OCI-LY1 (cell line): ENCODE data around the gene HOXC4.

ENCODE experiments used
- H2AFZ ChIP-seq: fragments of 200-600 bp; sonication (generic), shearing (Covaris generic); 2 replicates; pipeline ENCODE4 v1.6.0; 2014; ENCODE audit warnings: antibody characterized with exemption, mild to moderate bottlenecking, low read length
- H3F3A ChIP-seq: fragments of 200-600 bp; sonication (generic), shearing (Covaris generic); 2 replicates; pipeline ENCODE4 v1.6.0; 2014; ENCODE audit warnings: mild to moderate bottlenecking, antibody characterized with exemption, low read length, moderate library complexity; ENCODE audit not compliant: insufficient read depth
- H3K27ac ChIP-seq: fragments of 200-600 bp; sonication (generic); 2 replicates; pipeline ENCODE4 v1.5.1; 2014; ENCODE audit warnings: low read length, mixed run types, mild to moderate bottlenecking, low read depth; ENCODE audit not compliant: poor library complexity, severe bottlenecking
- H3K27me3 ChIP-seq: fragments of 200-600 bp; sonication (generic); 2 replicates; pipeline ENCODE4 v1.6.0; 2014; ENCODE audit warnings: antibody characterized with exemption, mild to moderate bottlenecking, low read length, moderate library complexity; ENCODE audit not compliant: insufficient read depth
- H3K36me3 ChIP-seq: fragments of 200-600 bp; sonication (generic); 2 replicates; pipeline ENCODE4 v1.6.1; 2014; ENCODE audit warnings: mild to moderate bottlenecking, antibody characterized with exemption, low read length, moderate library complexity, mixed read lengths; ENCODE audit not compliant: insufficient read depth
- H3K4me1 ChIP-seq: fragments of 200-600 bp; sonication (generic); 2 replicates; pipeline ENCODE4 v1.5.1; 2014; ENCODE audit warnings: mild to moderate bottlenecking, low read length, moderate library complexity; ENCODE audit not compliant: insufficient read depth, severe bottlenecking
- H3K4me2 ChIP-seq: fragments of 200-600 bp; sonication (generic), shearing (Covaris generic); 2 replicates; pipeline ENCODE4 v1.6.1; 2014; ENCODE audit warnings: low read length
- H3K4me3 ChIP-seq: fragments of 200-600 bp; sonication (generic); 2 replicates; pipeline ENCODE4 v1.5.1; 2014; ENCODE audit warnings: low read length, low read depth, mild to moderate bottlenecking, mixed read lengths; ENCODE audit not compliant: poor library complexity, severe bottlenecking
- H3K79me2 ChIP-seq: fragments of 200-600 bp; shearing (Covaris generic); 2 replicates; pipeline ENCODE4 v1.6.1; 2016; ENCODE audit warnings: mixed run types, low read length, mixed read lengths; ENCODE audit not compliant: insufficient read depth
- H3K9ac ChIP-seq: fragments of 200-600 bp; sonication (generic), shearing (Covaris generic); 2 replicates; pipeline ENCODE4 v1.6.1; 2014; ENCODE audit warnings: mild to moderate bottlenecking, low read length, mixed read lengths
- H3K9me2 ChIP-seq: fragments of 200-600 bp; sonication (generic), shearing (Covaris generic); 2 replicates; pipeline ENCODE4 v1.6.1; 2014; ENCODE audit warnings: low read depth, mild to moderate bottlenecking, low read length, mixed read lengths
- H3K9me3 ChIP-seq: fragments of 200-600 bp; shearing (Covaris generic); 2 replicates; pipeline ENCODE4 v1.6.1; 2014; ENCODE audit warnings: low read length, mixed read lengths
- H4K20me1 ChIP-seq: fragments of 200-600 bp; sonication (generic), shearing (Covaris generic); 2 replicates; pipeline ENCODE4 v1.6.0; 2016; ENCODE audit warnings: mild to moderate bottlenecking, low read length; ENCODE audit not compliant: insufficient read depth
- EZH2 ChIP-seq: fragments of 200-600 bp; sonication (generic), shearing (Covaris generic); IDR thresholded peaks from 2 replicates; pipeline ENCODE4 v1.8.0; 2017; ENCODE audit warnings: borderline replicate concordance, mixed run types, mild to moderate bottlenecking, antibody characterized with exemption, low read length, moderate library complexity, mixed read lengths
- TF ChIP-seq, protein P1 (sequence below): fragments of 200-600 bp; sonication (generic), shearing (Covaris generic); IDR thresholded peaks from 2 replicates; pipeline ENCODE4 v1.5.1; 2017; ENCODE audit warnings: mild to moderate bottlenecking, antibody characterized with exemption, low read length, moderate library complexity, mixed read lengths

Gene HOXC4

GRCh38 chr12:54060174-54060974 lies 6.7 kb downstream of the HOXC4 start:
- TF ChIP-seq, protein P1, sequence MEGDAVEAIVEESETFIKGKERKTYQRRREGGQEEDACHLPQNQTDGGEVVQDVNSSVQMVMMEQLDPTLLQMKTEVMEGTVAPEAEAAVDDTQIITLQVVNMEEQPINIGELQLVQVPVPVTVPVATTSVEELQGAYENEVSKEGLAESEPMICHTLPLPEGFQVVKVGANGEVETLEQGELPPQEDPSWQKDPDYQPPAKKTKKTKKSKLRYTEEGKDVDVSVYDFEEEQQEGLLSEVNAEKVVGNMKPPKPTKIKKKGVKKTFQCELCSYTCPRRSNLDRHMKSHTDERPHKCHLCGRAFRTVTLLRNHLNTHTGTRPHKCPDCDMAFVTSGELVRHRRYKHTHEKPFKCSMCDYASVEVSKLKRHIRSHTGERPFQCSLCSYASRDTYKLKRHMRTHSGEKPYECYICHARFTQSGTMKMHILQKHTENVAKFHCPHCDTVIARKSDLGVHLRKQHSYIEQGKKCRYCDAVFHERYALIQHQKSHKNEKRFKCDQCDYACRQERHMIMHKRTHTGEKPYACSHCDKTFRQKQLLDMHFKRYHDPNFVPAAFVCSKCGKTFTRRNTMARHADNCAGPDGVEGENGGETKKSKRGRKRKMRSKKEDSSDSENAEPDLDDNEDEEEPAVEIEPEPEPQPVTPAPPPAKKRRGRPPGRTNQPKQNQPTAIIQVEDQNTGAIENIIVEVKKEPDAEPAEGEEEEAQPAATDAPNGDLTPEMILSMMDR, result no peak
- TF ChIP-seq EZH2, result no peak
- Histone ChIP-seq H3K9me2 (no peaks in the 10 kb centered on the region), H3K4me3 (no peak overlapping the region), H3F3A (no peaks in the 10 kb centered on the region), H3K9ac (no peak overlapping the region), H2AFZ (no peak overlapping the region), H3K4me2 (no peak overlapping the region), H3K4me1 (peaks cover 2% of the 10 kb centered on the region), H3K9me3 (no peaks in the 10 kb centered on the region), H3K27ac (no peak overlapping the region), H4K20me1 (no peaks in the 10 kb centered on the region), H3K79me2 (no peaks in the 10 kb centered on the region), H3K27me3 (peaks cover 4% of the 10 kb centered on the region; the same call in 1 of the 2 replicates), H3K36me3 (no peaks in the 10 kb centered on the region)

DNA sequence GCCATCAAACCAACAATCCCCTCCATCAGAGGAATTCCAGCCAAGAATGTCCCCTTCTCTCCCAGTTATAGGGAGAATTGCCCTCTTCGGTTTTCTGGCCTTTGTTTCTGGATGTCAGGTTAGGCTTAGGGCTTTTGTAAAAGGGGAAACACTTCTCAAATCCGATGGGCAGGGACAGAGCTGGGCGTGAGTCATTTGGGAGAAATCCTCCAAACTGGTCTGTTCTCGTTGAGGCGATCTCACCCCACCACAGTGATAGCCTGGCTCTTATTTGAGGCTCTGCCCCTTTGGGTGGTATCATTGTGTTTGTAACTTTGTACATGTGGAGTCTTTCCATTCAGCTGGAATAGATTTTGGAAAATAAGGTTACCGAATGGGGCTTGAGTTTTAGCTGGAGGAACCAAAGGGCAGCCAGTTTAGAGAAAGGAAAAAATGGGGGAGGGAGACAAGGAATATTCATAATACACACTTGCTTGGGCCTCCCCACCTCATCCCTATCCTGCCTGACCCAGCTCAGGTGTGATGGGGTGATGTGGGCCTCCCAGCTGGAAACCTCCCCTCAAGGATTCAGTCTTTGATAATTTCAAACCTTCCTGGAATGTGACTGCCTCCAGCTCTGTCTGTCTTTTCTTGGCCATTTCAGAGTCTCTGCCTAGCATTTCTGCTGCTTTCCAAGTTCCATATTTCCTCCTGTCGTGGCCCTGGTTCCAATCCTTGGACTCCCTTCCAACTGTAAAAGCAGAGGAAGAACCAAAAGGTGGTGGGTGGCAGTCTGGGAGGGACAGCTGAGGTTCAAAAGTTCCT lies 7.5 kb downstream of the HOXC4 start:
- no peak overlapping the region for H3K4me2 ChIP-seq
- no peaks in the 10 kb centered on the region for H3K9me2 ChIP-seq
- H3K9ac ChIP-seq, result no peak overlapping the region
- no peaks in the 10 kb centered on the region for H3K4me1 ChIP-seq
- peaks cover 4% of the 10 kb centered on the region; the same call in 1 of the 2 replicates for H3K27me3 ChIP-seq
- H3K4me3 ChIP-seq, result no peak overlapping the region
- H2AFZ ChIP-seq, result no peak overlapping the region
- H3K9me3 ChIP-seq, result no peaks in the 10 kb centered on the region
- no peaks in the 10 kb centered on the region for H3K36me3 ChIP-seq
- H3F3A ChIP-seq, result no peaks in the 10 kb centered on the region
- H3K27ac ChIP-seq, result no peak overlapping the region
- H4K20me1 ChIP-seq, result no peaks in the 10 kb centered on the region
- H3K79me2 ChIP-seq, result no peaks in the 10 kb centered on the region
- TF ChIP-seq, protein P1, result no peak
- no peak for TF ChIP-seq EZH2

DNA sequence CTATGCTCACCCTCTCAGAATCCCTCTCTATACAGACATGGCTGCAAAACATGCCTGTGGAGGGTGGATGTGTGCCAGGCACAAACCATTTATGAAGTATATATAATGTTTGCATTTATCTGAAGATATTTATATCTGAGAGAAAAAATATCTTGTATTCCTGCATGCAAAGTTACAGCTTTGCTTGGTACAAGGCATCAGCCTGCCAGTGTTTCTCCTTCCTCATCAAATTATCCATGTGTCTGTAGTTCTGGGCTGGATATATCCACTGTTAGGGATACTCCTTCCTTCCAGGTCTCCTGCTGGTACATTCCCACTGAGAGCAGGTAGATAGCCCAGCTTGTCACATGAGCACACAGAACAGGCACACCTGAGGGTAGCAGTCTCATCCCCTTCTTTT lies 12.0 kb downstream of the HOXC4 start:
- no peaks in the 10 kb centered on the region for H3K79me2 ChIP-seq
- no peaks in the 10 kb centered on the region for H3K9me3 ChIP-seq
- no peak overlapping the region for H3K27ac ChIP-seq
- H3K4me3 ChIP-seq, result no peak overlapping the region
- no peak overlapping the region for H3K9ac ChIP-seq
- no peaks in the 10 kb centered on the region for H3K36me3 ChIP-seq
- H3F3A ChIP-seq, result no peaks in the 10 kb centered on the region
- TF ChIP-seq, protein P1, result no peak
- TF ChIP-seq EZH2, result no peak
- H3K27me3 ChIP-seq, result peaks cover 4% of the 10 kb centered on the region; the same call in 1 of the 2 replicates
- H2AFZ ChIP-seq, result no peak overlapping the region
- H3K4me1 ChIP-seq, result no peaks in the 10 kb centered on the region
- H3K9me2 ChIP-seq, result no peaks in the 10 kb centered on the region
- no peak overlapping the region for H3K4me2 ChIP-seq
- no peaks in the 10 kb centered on the region for H4K20me1 ChIP-seq
